Stimulated activated CD4-positive, alpha-beta T cell treated with anti-CD3 and anti-CD28 coated beads, Interleukin-4, amount 100 ng/mL, for 48 hours (primary cell): ENCODE results near the gene NDUFAF8.
A peak's percentile ranks its signal among the peaks of the same experiment; 100 is the strongest.

Experiments used
- DNase-seq, 2 donors: peaks; one replicate each; pipeline ENCODE4 v3.0.0-alpha.2; 2020; ENCODE audit warnings: low read depth in 2 of 2

The NDUFAF8 gene

GRCh38 chr17:81238815-81239713, at the start of gene NDUFAF8, which contains the start of gene TEPSIN:
TSS of gene NDUFAF8 (plus strand) at chr17:81239318. CDS start at chr17:81239364, 46 bp downstream.
TSS of gene TEPSIN (minus strand) at chr17:81239055. CDS start at chr17:81239033, 22 bp downstream.
- DNase-seq: peak; percentile 90 to 93

DNA sequence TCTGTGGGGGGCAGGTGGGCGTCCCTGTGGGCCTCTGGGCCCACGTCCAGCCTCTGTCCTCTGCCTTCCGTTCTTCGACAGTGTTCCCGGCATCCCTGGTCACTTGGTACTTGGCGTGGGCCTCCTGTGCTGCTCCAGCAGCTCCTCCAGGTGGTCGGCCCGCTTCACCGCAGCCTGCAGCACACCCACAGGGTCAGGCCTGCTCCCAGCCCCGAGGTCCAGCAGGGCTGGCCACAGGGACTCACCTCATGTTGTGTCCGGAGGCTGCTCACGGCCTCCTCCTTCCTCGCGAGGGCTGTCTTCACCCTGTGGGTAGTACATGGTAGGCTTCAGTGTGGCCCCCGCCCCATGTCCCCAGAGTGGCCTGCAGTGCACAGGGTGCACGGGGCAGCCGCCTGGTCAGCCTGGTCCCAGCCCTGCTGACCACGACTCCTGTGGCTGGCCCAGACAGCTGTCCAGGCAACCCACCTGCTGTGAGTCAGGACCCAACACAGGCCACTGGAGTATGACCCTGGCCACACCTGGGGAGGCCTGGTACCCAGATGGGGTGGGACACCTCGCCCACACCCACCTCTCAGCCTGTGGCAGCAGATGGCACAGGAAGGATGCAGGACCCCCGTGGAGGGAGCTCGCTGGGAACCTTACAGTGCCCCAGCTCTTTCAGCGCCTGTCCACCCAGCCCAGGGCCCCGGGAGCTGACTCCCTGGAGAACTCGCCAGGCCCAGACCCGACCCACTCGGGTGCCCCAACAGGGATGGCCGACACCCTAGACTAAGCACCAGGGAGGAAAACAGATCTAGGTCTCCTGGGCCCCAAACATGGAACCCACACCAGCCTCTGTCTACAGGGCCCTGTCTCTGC, 49.2 kb upstream of the NDUFAF8 start:
- no peak for DNase-seq

GRCh38 chr17:81190591-81190990, 48.5 kb upstream of the NDUFAF8 start:
- DNase-seq: no peak

DNA sequence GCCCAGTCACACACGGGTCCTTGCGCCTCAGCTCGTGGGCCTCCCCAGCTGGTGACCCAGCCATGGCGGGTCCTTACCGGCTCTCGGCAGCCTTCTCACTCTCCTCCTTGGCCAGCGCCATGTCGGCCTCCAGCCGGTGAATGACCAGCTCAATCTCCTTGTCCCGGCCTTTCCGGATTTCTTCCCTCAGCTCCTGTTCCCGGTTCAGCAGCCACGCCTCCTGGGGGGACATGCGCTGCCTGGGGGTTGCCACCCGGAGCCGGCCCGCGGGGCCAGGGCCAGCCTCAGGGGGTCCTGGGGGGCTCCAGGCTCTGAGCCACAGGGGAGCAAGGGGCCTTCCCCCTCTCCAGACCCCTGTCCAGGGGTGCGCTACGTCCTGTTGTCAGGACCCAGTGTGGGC, 48.0 kb upstream of the NDUFAF8 start:
- DNase-seq: no peak

DNA sequence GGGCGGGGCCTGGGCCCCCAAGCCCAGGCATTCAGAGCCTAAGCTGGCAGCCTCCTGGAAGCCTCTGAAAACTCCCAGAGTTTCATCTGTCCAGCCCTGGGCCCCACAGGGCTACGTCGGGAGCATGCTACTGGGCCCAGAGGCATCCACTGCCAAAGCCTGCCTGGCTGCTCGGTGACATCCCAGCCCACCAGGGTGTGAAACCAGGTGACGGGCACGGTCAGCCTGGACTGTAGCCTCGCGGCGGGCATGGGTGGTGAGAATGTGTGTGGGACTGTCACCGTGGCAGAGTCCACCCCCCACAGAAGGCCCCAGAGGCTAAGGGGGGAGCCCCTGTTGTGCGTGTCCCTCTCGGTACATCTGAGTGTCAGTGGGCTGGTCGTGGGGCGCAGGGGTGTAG, 47.5 kb upstream of the NDUFAF8 start:
- DNase-seq: no peak

DNA sequence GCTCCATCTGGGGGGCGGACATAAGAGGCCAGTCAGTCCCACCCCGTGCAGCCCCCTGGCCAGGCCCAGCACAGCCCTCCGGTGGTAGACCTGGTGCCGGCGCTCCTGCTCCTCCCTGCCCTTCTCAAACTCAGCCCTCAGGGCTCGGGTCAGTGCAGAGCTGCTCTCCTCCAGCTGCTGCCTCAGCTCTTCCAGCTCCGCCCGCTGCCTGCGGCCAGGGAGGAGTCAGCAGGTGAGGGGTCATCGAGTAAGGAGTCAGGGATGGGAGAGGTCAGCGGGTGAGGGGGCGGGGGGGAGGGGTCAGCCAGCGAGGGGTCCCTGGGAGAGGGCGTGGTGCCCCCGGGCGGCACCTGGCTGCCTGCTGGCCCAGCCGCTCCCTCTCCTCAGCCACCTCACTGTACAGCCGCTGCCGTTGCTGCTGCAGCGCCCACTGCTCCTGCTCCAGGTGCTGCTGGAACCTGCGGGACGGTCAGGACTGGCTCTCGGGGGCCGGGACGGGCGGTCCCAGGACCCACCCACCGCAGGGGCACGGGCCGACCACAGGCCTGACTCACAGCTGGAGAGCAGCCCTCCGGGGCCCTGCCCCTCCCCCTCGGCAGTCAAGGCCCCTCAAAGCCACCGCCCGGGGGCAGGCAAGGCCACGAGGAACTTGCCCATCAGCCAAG, 46.6 kb upstream of the NDUFAF8 start:
- DNase-seq: no peak

DNA sequence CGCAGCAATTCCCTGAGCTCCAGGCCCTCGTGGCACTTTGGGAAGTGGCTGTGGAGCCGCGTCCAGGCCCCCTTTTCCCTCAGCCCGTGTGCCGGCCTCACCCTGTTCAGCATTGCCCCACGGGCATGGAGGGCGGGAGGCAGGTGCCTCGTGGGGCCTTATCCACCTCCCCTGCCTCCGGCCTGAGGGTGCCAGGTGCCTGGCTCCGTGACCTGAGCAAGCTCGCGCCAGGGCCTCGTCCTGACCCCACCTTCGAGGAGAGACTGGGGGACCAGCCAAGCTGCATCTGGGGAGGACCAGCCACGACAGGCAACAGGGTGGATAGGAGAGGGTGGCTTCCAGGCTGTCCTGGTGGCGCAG, 46.1 kb upstream of the NDUFAF8 start:
- DNase-seq: no peak

- no peak for DNase-seq
Observed at GRCh38 chr17:81193470-81194224, 45.5 kb upstream of the NDUFAF8 start.

DNA sequence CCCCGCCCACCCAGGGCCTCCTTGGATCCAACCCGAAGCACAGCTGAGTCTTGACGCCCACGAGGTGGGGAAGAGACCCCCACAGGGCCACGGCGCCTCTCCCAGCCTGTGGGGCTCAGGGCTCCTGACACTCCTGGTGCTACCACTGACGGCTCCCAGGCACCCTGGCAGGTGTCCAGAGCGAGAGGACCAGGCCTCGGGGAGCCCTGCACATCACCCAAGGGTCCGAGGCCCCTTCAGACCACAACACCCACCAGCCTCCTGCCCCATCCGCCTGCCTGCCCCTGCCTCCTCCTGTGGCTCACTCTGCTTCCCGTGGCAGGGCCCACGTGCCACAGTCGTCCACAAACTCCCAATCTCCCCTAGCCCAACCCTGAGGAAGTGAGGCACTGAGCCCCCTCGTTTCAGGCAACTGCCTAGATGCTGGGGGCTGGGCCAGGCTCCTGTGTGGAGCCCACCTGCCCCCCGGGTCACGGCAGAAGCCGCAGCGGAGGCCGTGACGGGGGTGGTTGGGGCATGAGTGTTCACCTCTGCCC, 44.8 kb upstream of the NDUFAF8 start:
- DNase-seq: no peak

DNA sequence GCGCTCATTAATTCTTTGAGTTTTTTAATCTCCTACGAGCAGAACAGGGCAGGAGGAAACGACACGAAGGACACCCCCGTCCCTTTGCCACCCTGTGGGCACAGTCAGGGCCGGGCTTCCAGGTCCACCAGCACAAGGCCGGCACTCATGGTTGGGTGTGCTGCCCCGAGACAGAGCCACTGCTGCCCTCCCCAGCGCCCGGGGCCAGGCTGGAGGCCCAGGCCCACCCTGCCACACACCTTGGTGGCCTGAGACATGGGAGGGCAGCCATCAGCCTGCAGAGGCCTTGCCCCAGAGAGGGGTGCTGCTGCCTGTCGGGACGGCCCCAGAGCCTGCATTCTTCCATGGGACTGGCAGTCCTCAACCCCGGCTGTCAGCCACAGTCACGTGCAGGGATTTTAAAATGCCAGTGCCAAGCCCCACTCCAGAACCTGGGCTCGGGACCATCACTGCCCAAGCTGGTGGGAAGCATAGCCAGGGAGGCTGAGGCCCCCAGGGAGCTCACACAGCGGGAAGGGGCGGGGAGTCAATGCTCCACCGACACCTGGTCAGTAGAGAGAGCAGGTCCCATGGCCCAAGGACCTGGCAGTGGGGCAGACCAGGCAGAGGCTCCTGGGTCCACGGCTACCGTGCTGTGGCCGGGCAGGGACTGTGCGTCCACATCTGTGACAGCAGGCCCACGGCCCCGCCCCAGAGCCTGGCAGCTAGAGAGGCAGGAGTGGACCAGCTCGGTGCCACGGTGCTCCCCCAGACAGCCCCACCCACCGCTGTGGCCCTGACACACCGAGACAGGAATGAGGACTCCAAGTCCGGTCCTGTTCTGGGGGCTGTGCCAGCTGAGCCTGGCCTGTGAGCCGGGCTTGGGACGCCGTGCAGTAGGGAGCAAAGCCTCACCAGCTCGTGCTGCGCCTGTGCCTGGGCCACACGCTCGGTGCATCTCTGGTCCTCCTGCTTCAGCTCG, 43.9 kb upstream of the NDUFAF8 start:
- no peak for DNase-seq

DNA sequence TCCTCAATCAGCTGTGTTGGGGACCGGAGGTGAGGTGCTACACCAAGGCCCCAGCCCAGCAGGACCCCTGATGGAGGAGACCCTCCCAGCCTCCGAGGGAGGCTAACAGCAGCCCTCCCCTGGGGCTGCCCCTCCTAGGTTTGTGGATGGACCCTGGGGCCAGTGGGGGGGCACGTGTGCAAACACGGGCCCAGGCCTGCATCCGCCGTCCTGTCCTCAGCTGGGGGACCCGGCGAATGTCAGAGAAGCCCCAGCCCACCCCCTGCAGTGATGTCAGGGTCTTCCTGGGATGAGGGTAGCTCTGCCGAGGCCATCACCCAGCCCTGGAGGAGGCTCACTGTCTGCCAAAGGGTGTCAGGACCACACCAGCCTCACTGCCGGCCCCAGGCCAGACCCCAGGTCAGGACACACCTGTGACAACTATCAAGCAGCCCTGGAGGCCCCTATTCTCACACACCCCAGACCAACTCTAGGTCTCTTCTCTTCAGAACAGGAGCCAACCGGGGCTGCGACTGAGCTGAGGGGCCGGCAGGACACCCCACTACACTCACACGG, 43.1 kb upstream of the NDUFAF8 start:
- DNase-seq: no peak

DNA sequence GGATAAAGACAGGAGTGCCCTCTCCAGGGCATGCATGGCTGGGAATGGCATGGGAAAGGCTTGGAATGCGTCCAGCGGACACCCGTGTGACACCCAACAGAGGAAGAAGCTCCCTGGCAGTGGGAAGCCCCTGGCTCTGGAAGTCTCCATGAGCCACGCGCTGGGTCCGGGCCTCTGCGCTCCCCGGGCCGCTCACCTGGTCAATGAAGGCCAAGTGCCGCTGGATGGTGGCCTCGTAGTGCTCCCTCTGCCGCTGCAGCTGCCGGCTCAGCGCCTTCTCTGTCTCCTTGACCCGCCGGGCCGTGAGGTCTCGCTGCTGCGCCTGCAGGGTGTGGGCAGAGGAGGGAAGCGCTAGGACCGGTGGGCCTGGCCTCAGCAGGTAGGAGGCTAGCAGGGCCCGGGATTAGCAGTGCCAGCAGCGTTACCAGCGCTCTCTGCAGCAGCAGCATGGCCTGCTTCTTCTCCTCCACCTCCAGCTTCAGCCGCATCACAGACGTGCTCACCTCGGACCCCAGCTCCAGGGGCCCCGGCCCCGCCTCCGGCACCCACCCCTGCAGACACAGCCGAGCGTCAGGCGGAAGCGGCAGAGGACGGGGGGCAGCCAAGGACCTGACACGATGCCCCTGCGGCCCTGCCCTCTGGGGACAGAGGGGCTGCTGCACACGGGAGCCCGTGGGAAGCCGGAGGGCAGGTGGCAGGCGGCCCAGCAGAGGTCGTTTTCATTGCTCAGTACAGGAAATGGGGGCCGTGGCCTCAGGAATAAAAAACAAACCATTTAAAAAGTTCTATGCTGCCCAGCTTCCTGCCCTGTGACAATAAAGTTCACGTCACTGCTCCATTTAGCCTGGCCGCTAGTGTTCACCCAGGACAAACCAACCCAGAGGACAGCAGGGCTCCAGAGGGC, 42.4 kb upstream of the NDUFAF8 start:
- DNase-seq: no peak

- no peak for DNase-seq
Observed at GRCh38 chr17:81197409-81197795, 41.7 kb upstream of the NDUFAF8 start.

DNA sequence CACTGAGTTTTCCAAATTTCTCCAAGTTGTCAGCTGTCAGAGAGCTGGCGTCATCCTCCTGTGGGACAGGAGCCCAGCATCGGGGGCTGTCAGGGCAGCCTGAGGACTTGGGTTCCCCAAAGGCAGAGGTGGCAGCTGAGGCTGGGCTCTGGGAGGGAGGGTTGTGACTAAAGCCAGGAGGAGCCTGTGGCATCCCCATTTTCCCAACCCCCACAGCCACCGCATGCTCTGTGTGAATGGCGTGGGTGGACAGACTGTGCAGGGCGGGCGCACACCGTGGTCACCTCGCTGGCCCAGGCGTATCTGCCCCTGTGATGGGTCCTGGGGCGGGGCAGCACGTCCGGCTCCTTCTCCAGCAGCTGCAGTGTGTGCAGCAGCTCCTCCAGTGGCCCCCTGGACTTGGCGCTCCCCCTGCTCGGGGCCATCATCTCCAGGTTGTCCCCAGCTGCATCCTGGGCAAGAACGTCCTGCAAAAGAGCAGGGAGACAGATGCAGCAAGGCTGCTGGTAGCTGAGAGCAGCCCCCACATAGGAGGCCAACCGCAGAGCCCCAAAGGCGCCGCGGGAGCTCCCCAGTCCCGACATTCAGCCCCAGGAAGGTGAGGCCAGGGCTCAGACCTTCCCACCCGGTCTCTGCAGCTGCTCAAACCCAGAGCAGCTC, 41.2 kb upstream of the NDUFAF8 start:
- DNase-seq: no peak

DNA sequence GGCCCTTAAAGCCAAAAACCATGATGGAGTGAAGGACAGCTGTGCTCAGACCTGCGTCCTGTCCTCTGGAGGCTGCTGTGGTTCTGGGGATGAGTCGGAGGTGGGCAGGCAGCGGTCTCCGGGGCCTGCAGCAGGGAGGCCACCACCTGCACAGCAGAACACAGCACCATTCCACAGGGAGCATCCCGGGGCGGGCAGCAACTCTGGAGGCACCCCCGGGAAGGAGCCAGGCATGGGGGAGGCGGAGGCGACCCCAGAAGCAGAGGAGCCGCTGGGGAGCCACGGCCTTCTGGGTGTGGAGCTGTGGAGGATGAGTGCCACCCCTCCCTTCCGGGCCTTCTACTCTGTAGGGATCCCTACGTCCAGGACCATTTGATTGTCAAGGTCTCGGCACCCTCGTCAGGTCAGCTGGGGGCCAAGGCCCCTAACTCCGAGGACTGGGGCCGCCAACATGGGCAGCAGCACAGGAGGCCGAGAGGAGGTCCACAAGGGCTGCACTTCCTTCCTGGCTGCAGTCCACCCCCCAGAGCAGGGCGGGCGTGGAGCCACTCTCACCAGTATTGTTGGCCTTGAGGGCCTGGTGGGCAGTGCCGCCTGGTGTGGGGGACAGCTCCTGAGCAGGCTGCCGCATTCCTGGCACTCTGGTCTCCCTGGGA, 40.2 kb upstream of the NDUFAF8 start:
- DNase-seq: no peak

DNA sequence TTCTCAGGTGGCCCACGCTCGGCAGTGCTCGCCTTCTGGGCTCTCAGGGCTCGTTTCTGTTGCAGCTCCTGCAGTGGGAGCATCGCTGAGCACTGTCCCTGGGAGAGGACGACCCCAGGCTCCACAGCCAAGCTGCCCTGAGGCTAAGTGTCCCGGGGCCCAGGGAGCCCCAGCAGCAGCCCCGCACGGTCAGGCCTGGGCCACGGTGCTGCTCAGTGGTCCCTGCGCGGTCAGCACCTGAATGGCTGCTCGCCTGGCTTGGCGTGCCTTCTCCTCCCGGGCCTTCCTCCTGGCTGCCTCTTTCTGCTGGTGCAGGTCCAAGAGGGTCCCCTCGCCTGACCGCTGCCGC, 39.7 kb upstream of the NDUFAF8 start:
- DNase-seq: no peak

- DNase-seq: no peak
Observed at GRCh38 chr17:81200201-81200600, 38.9 kb upstream of the NDUFAF8 start.
